HepG2 (cell line): ENCODE data around the gene SFPQ. TPM values are rescaled to one million over a fixed set of nuclear protein-coding genes. Genes with fewer than 3 reads are reported as not detected.

ENCODE experiments used
- ARID5B ChIP-seq: IDR thresholded peaks from 2 replicates; pipeline ENCODE4 v1.4.0; 2020; ENCODE audit warnings: mild to moderate bottlenecking, missing genetic modification reagents
- ATF2 ChIP-seq: sonication (generic); formaldehyde crosslinking; IDR thresholded peaks from 2 replicates; pipeline ENCODE4 v1.4.0; 2020; ENCODE audit warnings: missing genetic modification reagents
- CREB1 ChIP-seq, 2 experiments: fragments of 450-650 bp in 1 of 2; IDR thresholded peaks; 2 replicates each; pipeline ENCODE4 v1.6.1; 2016 to 2017; ENCODE audit warnings: control low read depth in 1 of 2, mild to moderate bottlenecking in 1 of 2, missing compliant biosample characterization in 1 of 2, missing genetic modification characterization in 1 of 2
- CREM ChIP-seq, 2 experiments: sonication (generic) in 1 of 2; formaldehyde crosslinking in 1 of 2; IDR thresholded peaks; 2 replicates each; pipeline versions ENCODE4 v1.4.0 to v1.6.1; 2016 to 2020; ENCODE audit warnings: antibody characterized with exemption in 1 of 2, mild to moderate bottlenecking in 1 of 2, missing genetic modification reagents in 1 of 2
- HNF4G ChIP-seq, 2 experiments: sonication (generic) in 1 of 2; formaldehyde crosslinking in 1 of 2; IDR thresholded peaks; 2 replicates each; pipeline versions ENCODE4 v1.4.0 to v1.6.1; 2011 to 2020; ENCODE audit warnings: borderline replicate concordance in 2 of 2, low read depth in 2 of 2, mild to moderate bottlenecking in 2 of 2, low read length in 1 of 2, missing genetic modification reagents in 1 of 2, moderate library complexity in 1 of 2
- LRRFIP1 ChIP-seq: sonication (generic); formaldehyde crosslinking; conservative IDR thresholded peaks from 2 replicates; pipeline ENCODE4 v1.4.0; 2020; ENCODE audit warnings: missing genetic modification reagents
- POLR2AphosphoS2 ChIP-seq: IDR thresholded peaks from 2 replicates; pipeline ENCODE4 v1.6.1; 2011; ENCODE audit warnings: low read depth, low read length, improper control_type of control experiment
- RCOR2 ChIP-seq: IDR thresholded peaks from 2 replicates; pipeline ENCODE4 v1.6.1; 2016; ENCODE audit warnings: missing biosample characterization, missing genetic modification reagents
- ZNF225 ChIP-seq: sonication (generic); formaldehyde crosslinking; IDR thresholded peaks from 2 replicates; pipeline ENCODE4 v1.4.0; 2020; ENCODE audit warnings: mild to moderate bottlenecking, missing genetic modification reagents
- polyA plus RNA-seq, 8 experiments: library from polyadenylated mRNA; depleted of rRNA in 3 of 8; stranded (reverse) in 7 of 8; unstranded in 1 of 8; fragments of >200 nt; fragmentation: Illumina TruSeq in 4 of 8; extraction: Trizol in 4 of 8; gene quantifications; 2 replicates each; pipeline versions ENCODE4 v1.2.1 to v1.2.3, GENCODE V29; 2011 to 2016; ENCODE audit warnings: low read depth in 4 of 8, missing spikeins in 1 of 8, mixed read lengths in 1 of 8; ENCODE audit not compliant: insufficient read depth in 1 of 8
- total RNA-seq, 5 experiments: library from RNA; depleted of rRNA; stranded (reverse); fragments of >200 nt; fragmentation: Illumina TruSeq; extraction: Trizol; gene quantifications; 2 replicates each; pipeline ENCODE4 v1.2.3, GENCODE V29; 2016; ENCODE audit warnings: low read depth in 1 of 5

SFPQ gene
- total and polyA plus RNA-seq, 2 of the 13 experiments (the other 11 are each of a cell fraction or from before 2014, with no cell fraction given) = 101 to 292 TPM

- TF ChIP-seq HNF4G (IDR thresholded peaks at IDR 0.05; ENCODE audit: borderline replicate concordance, low read depth, low read length) (peak; percentile 60; the same call in 1 of the 2 replicates), HNF4G (CRISPR knock-in tag; IDR thresholded peaks at IDR 0.05; ENCODE audit: borderline replicate concordance, low read depth) (no peak), CREB1 (IDR thresholded peaks at IDR 0.05) (no peak), CREB1 (CRISPR knock-in tag; IDR thresholded peaks at IDR 0.05) (peak; percentile 57), CREM (IDR thresholded peaks at IDR 0.05) (peak; percentile 46; the same call in 1 of the 2 replicates), CREM (CRISPR knock-in tag; IDR thresholded peaks at IDR 0.05) (no peak), RCOR2 (0 out of 2 replicates have a peak, but pooled peaks have one; percentile 28), LRRFIP1 (CRISPR knock-in tag) (no peak), ARID5B (peak; percentile 39; the same call in 1 of the 2 replicates), POLR2AphosphoS2 (peak; percentile 94), ATF2 (CRISPR knock-in tag) (peak; percentile 32; the same call in 1 of the 2 replicates), ZNF225 (CRISPR knock-in tag) (no peak)
These were observed 14.0 kb downstream of the SFPQ start (continued) for GRCh38 chr1:35178874-35179380.
